Measurements from ENCODE around the gene LAD1.

The LAD1 gene

GRCh38 chr1:201344206-201345080, 54.7 kb downstream of the LAD1 start:
- DNase-seq, result no peak

- DNase-seq, result no peak
Observed at GRCh38 chr1:201341377-201341776, 57.7 kb downstream of the LAD1 start.

- no peak for DNase-seq
Observed at GRCh38 chr1:201336711-201337450, 62.2 kb downstream of the LAD1 start.

GRCh38 chr1:201335901-201336300, 63.2 kb downstream of the LAD1 start:
- no peak for DNase-seq

- no peak for DNase-seq
Observed at GRCh38 chr1:201335174-201335870, 63.8 kb downstream of the LAD1 start.

- no peak for DNase-seq
Observed at GRCh38 chr1:201334325-201335173, 64.6 kb downstream of the LAD1 start.

- no peak for DNase-seq
Observed at GRCh38 chr1:201332616-201333335, 66.3 kb downstream of the LAD1 start.

GRCh38 chr1:201332021-201332420, 67.1 kb downstream of the LAD1 start:
- no peak for DNase-seq

- no peak for DNase-seq
Observed at GRCh38 chr1:201331166-201331565, 68.0 kb downstream of the LAD1 start.
